ENCODE results near the gene TNIP1.

TNIP1 gene

GRCh38 chr5:151038801-151039238 lies 42.0 kb downstream of the TNIP1 start:
- DNase-seq: peak; percentile 67

- no peak for DNase-seq
Measured at GRCh38 chr5:151038412-151038745, 42.5 kb downstream of the TNIP1 start.

GRCh38 chr5:151037561-151038411 lies 43.0 kb downstream of the TNIP1 start:
- DNase-seq: no peak

- no peak for DNase-seq
Measured at GRCh38 chr5:151036556-151036955, 44.3 kb downstream of the TNIP1 start.

- DNase-seq: no peak
Measured at GRCh38 chr5:151034422-151035379, 46.1 kb downstream of the TNIP1 start.

- no peak for DNase-seq
Measured at GRCh38 chr5:151033217-151033934, 47.5 kb downstream of the TNIP1 start.

GRCh38 chr5:151031554-151031953 lies 49.3 kb downstream of the TNIP1 start:
- DNase-seq: no peak

- no peak for DNase-seq
Measured at GRCh38 chr5:151030379-151030778, 50.5 kb downstream of the TNIP1 start.

- no peak for DNase-seq
Measured at GRCh38 chr5:151030056-151030336, 50.8 kb downstream of the TNIP1 start.

GRCh38 chr5:151029179-151030055 lies 51.4 kb downstream of the TNIP1 start:
- DNase-seq: no peak

- no peak for DNase-seq
Measured at GRCh38 chr5:151028717-151029116, 52.1 kb downstream of the TNIP1 start.

GRCh38 chr5:151027961-151028479 lies 52.8 kb downstream of the TNIP1 start:
- DNase-seq: no peak

- DNase-seq: no peak
Measured at GRCh38 chr5:151026679-151027078, 54.2 kb downstream of the TNIP1 start.

- DNase-seq: no peak
Measured at GRCh38 chr5:151026088-151026487, 54.7 kb downstream of the TNIP1 start.

GRCh38 chr5:151025250-151025606 lies 55.6 kb downstream of the TNIP1 start:
- DNase-seq: no peak

- DNase-seq: no peak
Measured at GRCh38 chr5:151024440-151025249, 56.2 kb downstream of the TNIP1 start.

- no peak for DNase-seq
Measured at GRCh38 chr5:151023651-151024050, 57.2 kb downstream of the TNIP1 start.

- DNase-seq: no peak
Measured at GRCh38 chr5:151023047-151023615, 57.7 kb downstream of the TNIP1 start.

GRCh38 chr5:151022511-151023018 lies 58.3 kb downstream of the TNIP1 start:
- DNase-seq: no peak

GRCh38 chr5:151021746-151022145 lies 59.1 kb downstream of the TNIP1 start:
- no peak for DNase-seq
